Fibroblast of peridontal ligament (primary cell): ENCODE data around the gene GALNT10.
A peak's percentile ranks its signal among the peaks of the same experiment; 100 is the strongest.

ENCODE experiments used
- DNase-seq: peaks from one replicate; pipeline ENCODE4 v3.0.0-alpha.2; 2010; ENCODE audit errors: extremely low read depth

GALNT10 gene

DNA sequence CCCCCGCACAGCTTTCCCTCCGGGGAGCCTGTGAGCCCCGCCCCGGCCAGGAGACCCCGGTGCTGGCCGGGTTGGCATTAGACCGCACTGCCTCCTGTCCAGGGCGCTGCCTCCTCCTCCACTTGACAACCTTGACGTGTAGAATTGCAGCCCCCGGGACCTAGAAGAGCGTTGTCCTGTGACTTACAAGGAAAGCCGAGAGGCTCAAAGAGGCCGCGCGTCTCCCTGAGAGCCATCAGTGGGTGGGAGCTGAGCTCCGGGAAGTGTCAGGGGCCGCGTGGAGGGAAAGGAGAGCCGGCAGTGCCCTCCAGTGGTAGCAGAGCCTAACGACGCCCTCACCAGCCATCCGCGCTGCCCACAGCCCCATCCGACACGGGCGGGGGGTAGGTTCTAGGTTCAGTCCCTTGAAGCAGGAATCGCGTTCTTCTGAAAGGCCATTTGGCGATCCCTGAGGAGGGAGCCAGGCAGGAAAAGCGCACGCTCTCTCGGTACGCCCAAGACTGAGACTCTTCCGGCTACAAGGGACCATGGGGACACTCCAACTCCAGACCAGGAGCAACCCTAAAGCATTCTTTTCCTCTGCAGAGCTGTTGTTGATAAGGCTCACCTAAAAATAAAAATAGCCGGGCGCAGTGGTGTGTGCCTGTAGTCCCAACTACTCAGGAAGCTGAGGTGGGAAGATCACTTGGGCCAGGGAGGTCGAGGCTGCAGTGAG, 214.7 kb downstream of the GALNT10 start:
- DNase-seq = peak; percentile 68

GRCh38 chr5:154406231-154406630, 215.7 kb downstream of the GALNT10 start:
- DNase-seq = peak; percentile 14

- DNase-seq = no peak
Measured at GRCh38 chr5:154406826-154407225, 216.3 kb downstream of the GALNT10 start.

DNA sequence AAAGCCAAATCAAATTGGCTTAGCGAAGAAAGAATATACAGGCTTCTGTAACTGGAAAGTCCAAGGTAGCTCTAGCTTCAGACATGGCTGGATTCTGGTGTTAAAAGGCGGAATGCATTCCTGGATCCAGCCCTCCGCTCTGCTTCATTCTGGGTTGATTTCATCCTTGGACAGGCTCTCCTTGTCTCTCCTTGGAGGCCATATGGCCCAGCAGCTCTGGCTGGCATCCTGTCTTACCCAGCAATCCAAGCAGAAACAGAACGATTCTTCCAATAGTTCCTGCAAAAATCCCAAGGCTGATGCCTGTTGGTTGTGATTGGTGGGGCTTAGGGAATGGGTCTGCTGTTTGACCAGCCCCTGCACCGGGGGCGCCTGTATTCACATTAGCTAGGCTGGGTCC, 218.3 kb downstream of the GALNT10 start:
- DNase-seq = no peak

GRCh38 chr5:154409230-154409840, 218.8 kb downstream of the GALNT10 start:
- no peak for DNase-seq

- DNase-seq = no peak
Measured at GRCh38 chr5:154410008-154410407, 219.5 kb downstream of the GALNT10 start.

DNA sequence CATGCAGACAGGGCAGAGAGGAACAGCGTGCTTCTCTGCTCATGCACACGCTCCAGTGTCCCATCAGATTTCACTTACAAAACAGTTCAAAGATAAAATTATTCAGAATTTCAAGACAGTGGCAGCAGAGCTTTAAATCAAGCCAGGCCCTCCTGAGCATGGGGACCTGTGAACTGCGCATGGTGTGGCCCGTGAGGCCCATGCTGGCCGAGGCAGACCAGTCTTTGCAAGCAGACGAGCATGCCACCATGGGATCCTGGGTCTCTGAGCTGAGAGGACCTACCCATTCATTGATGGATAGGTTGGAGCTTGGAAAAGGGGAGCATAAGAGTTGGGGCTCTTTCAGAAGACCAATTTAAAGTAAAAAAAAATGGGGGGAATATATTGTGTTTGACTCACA, 220.3 kb downstream of the GALNT10 start:
- no peak for DNase-seq

DNA sequence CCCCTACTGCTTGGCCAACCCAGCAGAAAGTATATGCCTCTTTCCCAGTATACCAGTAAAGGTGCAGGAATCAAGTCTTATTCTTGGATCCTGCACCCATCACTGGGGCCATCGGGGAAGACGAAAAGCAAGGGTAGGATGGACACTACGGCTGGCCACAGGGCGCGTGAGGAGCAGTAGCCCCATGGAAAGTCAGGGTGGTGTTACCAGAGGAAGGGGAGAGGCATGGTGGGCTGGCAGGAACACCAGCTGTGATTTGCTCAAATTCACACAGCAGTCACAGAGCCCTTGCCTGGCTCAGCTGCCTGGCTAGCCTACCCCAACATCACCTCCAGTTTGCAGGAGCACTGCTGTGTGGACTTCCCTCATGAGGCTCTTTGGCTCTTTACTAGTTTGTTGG, 220.8 kb downstream of the GALNT10 start:
- no peak for DNase-seq

- DNase-seq = no peak
Measured at GRCh38 chr5:154412316-154412715, 221.8 kb downstream of the GALNT10 start.

GRCh38 chr5:154412925-154413324, 222.4 kb downstream of the GALNT10 start:
- DNase-seq = no peak

DNA sequence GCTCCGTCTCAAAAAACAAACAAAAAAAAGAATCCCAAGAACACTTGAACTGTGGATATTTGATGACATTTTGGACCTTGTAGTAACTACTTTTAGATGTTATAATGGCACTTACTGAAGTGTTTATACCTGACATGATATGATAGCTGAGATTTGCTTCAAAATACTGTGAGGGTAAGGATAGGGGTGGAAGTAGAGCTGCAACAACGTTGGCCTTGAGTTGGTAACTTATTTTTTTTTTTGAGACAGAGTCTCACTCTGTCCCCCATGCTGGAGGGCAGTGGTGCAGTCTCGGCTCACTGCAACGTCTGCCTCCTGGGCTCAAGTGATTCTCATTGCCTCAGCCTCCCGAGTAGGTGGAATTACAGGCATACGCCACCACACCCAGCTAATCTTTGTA, 224.6 kb downstream of the GALNT10 start:
- DNase-seq = no peak

DNA sequence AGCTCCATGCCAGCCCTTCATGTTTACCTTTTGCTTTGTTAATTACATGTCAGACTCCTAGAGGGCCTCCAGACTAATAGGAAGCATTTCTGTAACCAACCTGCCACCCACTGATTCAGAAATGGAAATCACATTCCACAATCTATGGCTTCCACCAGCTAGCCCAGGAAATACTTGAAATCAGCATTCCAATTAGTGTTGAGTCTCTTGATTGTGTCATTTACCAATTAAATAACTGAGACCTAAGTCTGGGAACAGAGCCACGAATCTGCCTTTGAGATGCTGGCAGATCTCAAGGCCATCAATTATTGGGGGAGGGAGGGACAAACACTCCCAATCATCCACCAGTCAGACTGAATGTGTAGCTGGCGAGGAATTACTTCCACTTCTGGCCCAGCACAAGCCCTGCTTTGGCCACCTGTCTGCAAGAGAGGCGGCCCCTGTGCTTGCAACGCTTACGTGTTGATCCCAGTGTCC, 227.8 kb downstream of the GALNT10 start:
- no peak for DNase-seq

DNA sequence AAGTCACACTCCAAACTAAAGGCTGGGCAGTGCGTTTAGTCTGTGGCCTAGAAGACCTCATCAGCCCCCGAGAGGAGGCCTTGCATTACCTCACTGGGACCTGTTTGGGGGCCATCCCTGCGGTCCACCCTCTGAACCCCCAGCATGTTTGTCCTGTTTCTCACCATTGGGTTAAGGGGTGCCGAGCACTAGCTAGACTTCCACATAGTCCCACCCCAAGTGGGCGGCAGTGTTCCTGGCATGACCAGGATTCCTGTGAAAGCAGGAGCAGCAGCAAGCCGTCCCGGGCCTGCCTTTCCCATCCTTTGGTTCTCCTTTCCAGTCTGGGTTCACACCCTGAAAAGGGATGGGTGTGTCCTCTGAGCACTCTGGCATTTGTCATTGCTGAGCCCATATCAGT, 228.7 kb downstream of the GALNT10 start:
- DNase-seq = no peak

DNA sequence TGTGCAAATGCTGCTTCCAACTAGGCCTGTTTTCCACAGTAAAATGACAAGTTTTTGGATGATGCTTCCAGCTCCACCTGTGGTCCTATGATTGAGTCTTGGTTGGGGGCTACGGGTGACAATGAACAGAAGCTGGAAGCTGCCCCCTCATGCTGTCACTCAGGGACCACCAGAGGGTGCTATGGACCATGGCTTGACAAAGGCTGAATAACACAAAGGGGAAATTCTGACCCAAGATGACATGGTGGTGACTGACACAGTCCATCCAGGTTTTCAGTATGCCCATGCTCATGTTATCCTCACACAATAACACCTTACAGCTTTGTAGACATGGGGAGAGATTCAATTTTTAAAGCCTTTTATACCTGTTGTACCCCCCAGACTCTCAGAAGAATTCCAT, 231.3 kb downstream of the GALNT10 start:
- DNase-seq = no peak

DNA sequence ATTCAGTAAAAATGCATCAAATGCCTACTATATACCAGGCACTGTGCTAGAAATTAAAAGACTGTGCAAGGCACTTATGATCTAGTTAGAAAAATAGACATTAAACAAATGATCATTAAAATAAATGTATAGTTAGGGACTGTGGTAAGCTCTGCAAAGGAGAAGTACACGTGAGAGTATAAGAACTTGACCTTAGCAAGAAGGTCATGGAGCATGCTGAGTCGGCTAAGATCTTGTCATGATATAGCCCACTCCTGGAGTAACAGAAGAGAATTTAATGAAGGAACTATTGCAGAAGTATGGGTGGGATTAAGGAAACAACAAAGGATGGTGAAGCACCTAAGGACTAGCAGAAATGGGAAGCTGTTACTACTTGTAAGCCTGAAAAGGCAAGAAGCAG, 231.8 kb downstream of the GALNT10 start:
- no peak for DNase-seq

- no peak for DNase-seq
Measured at GRCh38 chr5:154428208-154428607, 237.7 kb downstream of the GALNT10 start.

DNA sequence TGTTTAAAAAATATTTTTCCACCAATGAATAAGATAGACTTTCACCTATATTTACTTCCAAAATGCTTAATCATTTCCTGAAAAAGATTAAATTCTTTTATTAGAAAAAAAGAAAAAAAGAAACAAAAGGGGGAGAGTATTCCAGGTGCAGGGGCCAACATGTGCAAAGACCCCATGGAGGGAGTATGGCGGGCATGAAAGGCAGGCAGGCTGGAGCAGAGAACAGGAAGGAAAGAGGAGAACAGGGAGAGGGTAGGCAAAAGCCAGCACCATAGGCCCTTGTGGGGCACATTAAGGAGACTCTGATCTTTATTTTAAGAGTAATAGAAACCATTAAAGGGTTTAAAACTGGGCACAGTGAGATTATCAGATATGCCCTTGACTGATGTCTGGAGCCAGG, 238.8 kb downstream of the GALNT10 start:
- no peak for DNase-seq

DNA sequence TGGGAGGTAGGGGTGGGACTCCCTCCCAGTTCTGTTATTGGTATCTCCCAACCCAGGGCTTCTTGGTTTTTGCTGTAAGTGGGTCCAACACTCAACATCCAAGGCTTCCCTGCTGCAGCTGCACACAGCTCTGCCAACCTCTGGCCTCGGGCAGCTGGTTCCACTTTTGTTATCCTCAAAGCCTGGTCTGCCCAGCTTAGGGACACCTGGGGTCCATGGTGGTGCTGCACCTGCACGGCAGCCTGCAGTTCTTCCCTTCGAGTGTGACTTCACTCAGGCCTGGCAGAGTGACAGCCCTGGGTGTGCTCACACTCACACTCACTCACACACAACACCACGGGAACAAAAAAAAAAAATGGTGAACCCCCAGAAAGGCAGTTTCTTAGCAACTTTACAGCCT, 239.9 kb downstream of the GALNT10 start:
- DNase-seq = no peak

GRCh38 chr5:154430961-154431630, 240.6 kb downstream of the GALNT10 start:
- DNase-seq = no peak

- no peak for DNase-seq
Measured at GRCh38 chr5:154435226-154435625, 244.7 kb downstream of the GALNT10 start.

DNA sequence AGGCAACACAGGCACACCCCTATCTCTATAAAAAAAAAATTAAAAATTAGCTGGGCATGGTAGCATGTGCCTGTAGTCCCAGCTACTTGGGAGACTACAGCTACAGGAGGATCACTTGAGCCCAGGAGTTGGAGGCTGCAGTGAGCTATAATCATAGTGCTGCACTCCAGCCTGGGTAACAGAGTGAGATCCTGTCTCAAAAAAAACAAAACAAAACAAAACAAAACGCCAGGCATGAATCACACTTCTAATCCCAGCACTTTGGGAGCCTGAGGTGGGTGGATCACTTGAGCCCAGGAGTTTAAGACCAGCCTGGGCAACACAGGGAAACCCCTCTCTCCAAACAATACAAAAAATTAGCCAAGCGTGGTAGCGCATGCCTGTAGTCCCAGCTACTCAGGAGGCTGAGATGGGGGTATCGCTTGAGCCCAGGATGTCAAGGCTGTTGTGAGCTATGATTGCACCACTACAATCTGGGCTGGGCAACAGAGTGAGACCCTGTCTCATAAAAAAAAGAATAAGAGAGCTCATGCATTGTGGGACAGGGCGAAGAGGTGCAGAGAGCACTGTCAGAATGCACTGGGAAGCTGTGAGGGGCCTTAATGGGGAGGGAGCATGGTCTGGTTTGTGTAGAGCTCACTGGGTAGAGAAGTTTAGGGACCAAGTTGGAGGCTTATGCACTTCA, 246.9 kb downstream of the GALNT10 start:
- DNase-seq = no peak

DNA sequence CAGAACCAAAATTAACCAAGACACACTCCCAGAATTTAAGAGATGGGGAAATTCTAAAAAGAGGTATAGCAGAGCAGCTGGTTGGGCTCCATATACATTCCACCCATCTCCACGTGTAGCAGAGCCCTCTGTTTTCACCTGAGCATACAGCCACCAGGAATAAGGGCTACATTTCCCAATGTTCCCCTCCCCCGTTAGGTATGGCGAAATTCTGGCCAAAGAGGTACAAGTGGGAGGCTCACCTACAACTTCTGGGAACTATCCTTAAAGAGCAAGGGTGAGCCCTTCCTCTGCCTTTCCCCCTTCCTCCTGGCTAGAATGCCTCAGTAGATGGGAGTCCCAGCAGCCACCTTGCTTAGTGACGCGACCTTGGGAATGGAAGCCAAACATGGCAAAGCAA, 250.0 kb downstream of the GALNT10 start:
- DNase-seq = no peak

DNA sequence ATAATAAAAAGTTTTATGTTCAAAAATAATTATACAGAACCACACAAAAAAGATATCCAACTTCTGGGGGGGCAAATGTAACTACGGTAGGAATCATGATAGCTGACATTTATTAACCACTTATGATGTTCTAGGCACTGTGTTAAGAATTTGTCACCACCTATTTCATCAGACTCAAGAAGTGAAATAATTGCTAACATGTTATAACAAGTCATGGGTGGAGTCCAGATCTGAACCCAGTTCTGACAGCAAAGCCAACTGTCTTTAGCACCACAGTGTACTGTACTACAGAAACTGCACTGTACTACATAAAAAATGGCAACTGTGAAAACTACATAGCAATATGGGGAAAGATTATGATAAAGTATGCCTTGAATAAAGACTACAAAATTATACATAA, 252.3 kb downstream of the GALNT10 start:
- no peak for DNase-seq
